H9 (cell line): Measurements from ENCODE around the gene TCF7L2. TPM values are rescaled to one million over a fixed set of nuclear protein-coding genes. Genes with fewer than 3 reads are reported as not detected.

ENCODE experiments used
- DNase-seq: peaks from one replicate; pipeline ENCODE4 v3.0.0-alpha.2; 2017
- H2AFZ ChIP-seq: one replicate; pipeline ENCODE4 v1.6.1; 2013; ENCODE audit warnings: mild to moderate bottlenecking, low read length, control low read depth, moderate library complexity
- H2AK5ac ChIP-seq: 2 replicates; pipeline ENCODE4 v1.6.1; 2013; ENCODE audit warnings: low read length, control low read depth, mixed read lengths; ENCODE audit not compliant: insufficient read length
- H2BK120ac ChIP-seq: one replicate; pipeline ENCODE4 v1.6.1; 2013; ENCODE audit warnings: low read depth, mild to moderate bottlenecking, low read length, control low read depth, inconsistent platforms; ENCODE audit not compliant: poor library complexity, severe bottlenecking
- H2BK12ac ChIP-seq: 2 replicates; pipeline ENCODE4 v1.6.1; 2013; ENCODE audit warnings: low read length, control low read depth, mixed read lengths, low read depth; ENCODE audit not compliant: insufficient read length
- H2BK15ac ChIP-seq: 2 replicates; pipeline ENCODE4 v1.6.1; 2013; ENCODE audit warnings: low read depth, low read length, control low read depth
- H2BK20ac ChIP-seq: one replicate; pipeline ENCODE4 v1.6.1; 2013; ENCODE audit warnings: low read depth, mild to moderate bottlenecking, low read length, control low read depth, inconsistent platforms; ENCODE audit not compliant: poor library complexity, severe bottlenecking
- H2BK5ac ChIP-seq: 2 replicates; pipeline ENCODE4 v1.6.1; 2013; ENCODE audit warnings: low read length, control low read depth, mixed read lengths; ENCODE audit not compliant: insufficient read length
- H3K14ac ChIP-seq: 2 replicates; pipeline ENCODE4 v1.6.1; 2013; ENCODE audit warnings: low read length, control low read depth; ENCODE audit not compliant: insufficient read depth
- H3K18ac ChIP-seq: 2 replicates; pipeline ENCODE4 v1.6.1; 2013; ENCODE audit warnings: low read depth, mild to moderate bottlenecking, mixed read lengths, low read length, control low read depth; ENCODE audit not compliant: insufficient read length
- H3K23ac ChIP-seq: 2 replicates; pipeline ENCODE4 v1.6.1; 2013; ENCODE audit warnings: low read length, control low read depth, mixed read lengths, low read depth; ENCODE audit not compliant: insufficient read length
- H3K23me2 ChIP-seq: 2 replicates; pipeline ENCODE4 v1.6.1; 2013; ENCODE audit warnings: low read depth, mild to moderate bottlenecking, mixed read lengths, low read length, control low read depth; ENCODE audit not compliant: insufficient read length, poor library complexity, severe bottlenecking
- H3K27ac ChIP-seq: 2 replicates; pipeline ENCODE4 v1.5.1; 2013; ENCODE audit warnings: low read length, control low read depth, mixed read lengths, low read depth; ENCODE audit not compliant: insufficient read length
- H3K27me3 ChIP-seq: 2 replicates; pipeline ENCODE4 v1.6.1; 2013; ENCODE audit warnings: low read length, control low read depth, inconsistent platforms; ENCODE audit not compliant: insufficient read depth
- H3K4ac ChIP-seq: 2 replicates; pipeline ENCODE4 v1.6.1; 2013; ENCODE audit warnings: low read depth, mild to moderate bottlenecking, control low read depth, inconsistent platforms, low read length, moderate library complexity
- H3K4me1 ChIP-seq: 2 replicates; pipeline ENCODE4 v1.6.1; 2013; ENCODE audit warnings: low read length, control low read depth, inconsistent platforms; ENCODE audit not compliant: insufficient read depth
- H3K4me2 ChIP-seq: 2 replicates; pipeline ENCODE4 v1.6.1; 2013; ENCODE audit warnings: low read length, control low read depth, mixed read lengths; ENCODE audit not compliant: insufficient read length, insufficient read depth
- H3K56ac ChIP-seq: 2 replicates; pipeline ENCODE4 v1.6.1; 2013; ENCODE audit warnings: low read depth, mild to moderate bottlenecking, mixed read lengths, low read length, control low read depth; ENCODE audit not compliant: insufficient read length
- H3K79me1 ChIP-seq: 2 replicates; pipeline ENCODE4 v1.6.1; 2013; ENCODE audit warnings: low read depth, mild to moderate bottlenecking, moderate library complexity, low read length, control low read depth, inconsistent platforms; ENCODE audit not compliant: insufficient read depth, poor library complexity, severe bottlenecking
- H3K79me2 ChIP-seq: 2 replicates; pipeline ENCODE4 v1.6.1; 2013; ENCODE audit warnings: low read length, control low read depth, inconsistent platforms; ENCODE audit not compliant: insufficient read depth
- H3K9ac ChIP-seq: 2 replicates; pipeline ENCODE4 v1.6.1; 2013; ENCODE audit warnings: low read length, control low read depth, mixed read lengths; ENCODE audit not compliant: insufficient read length; ENCODE audit errors: extremely low read depth
- H3K9me3 ChIP-seq: one replicate; pipeline ENCODE4 v1.6.1; 2013; ENCODE audit warnings: low read depth, low read length, inconsistent platforms; ENCODE audit not compliant: control insufficient read depth
- H3T11ph ChIP-seq: one replicate; pipeline ENCODE4 v1.6.1; 2013; ENCODE audit warnings: mild to moderate bottlenecking, low read length, control low read depth, inconsistent platforms
- H4K20me1 ChIP-seq: one replicate; pipeline ENCODE4 v1.6.1; 2013; ENCODE audit not compliant: control insufficient read depth, insufficient read length, insufficient read depth
- H4K5ac ChIP-seq: 2 replicates; pipeline ENCODE4 v1.6.1; 2013; ENCODE audit warnings: low read depth, mild to moderate bottlenecking, mixed read lengths, low read length, control low read depth; ENCODE audit not compliant: insufficient read length
- H4K8ac ChIP-seq: replicated peaks from 2 replicates; pipeline ENCODE4 v1.6.1; 2013; ENCODE audit warnings: low read length, control low read depth, mixed read lengths, low read depth; ENCODE audit not compliant: insufficient read length
- H4K91ac ChIP-seq: 2 replicates; pipeline ENCODE4 v1.6.1; 2013; ENCODE audit warnings: low read depth, mild to moderate bottlenecking, moderate library complexity, mixed read lengths, low read length, control low read depth; ENCODE audit not compliant: insufficient read length
- H3K27ac Mint-ChIP-seq, 3 experiments: 2 replicates in 2 of 3; 3 replicates in 1 of 3; pipeline ENCODE4 v1.8.0; 2020 to 2021; ENCODE audit warnings: mixed read lengths in 3 of 3, mild to moderate bottlenecking in 1 of 3, moderate library complexity in 1 of 3
- H3K27me3 Mint-ChIP-seq: 2 replicates; pipeline ENCODE4 v1.8.0; 2021; ENCODE audit warnings: low read depth, mild to moderate bottlenecking, moderate library complexity, mixed read lengths
- H3K36me3 Mint-ChIP-seq, 3 experiments: 2 replicates in 2 of 3; 3 replicates in 1 of 3; pipeline ENCODE4 v1.8.0; 2020 to 2021; ENCODE audit warnings: low read depth in 3 of 3, mixed read lengths in 3 of 3; ENCODE audit not compliant: insufficient read depth in 1 of 3
- H3K4me1 Mint-ChIP-seq, 2 experiments: 2 replicates each; pipeline ENCODE4 v1.8.0; 2020; ENCODE audit warnings: mixed read lengths in 2 of 2
- H3K4me3 Mint-ChIP-seq, 2 experiments: 2 replicates in 1 of 2; 3 replicates in 1 of 2; pipeline ENCODE4 v1.8.0; 2020 to 2021; ENCODE audit warnings: mild to moderate bottlenecking in 2 of 2, mixed read lengths in 2 of 2, moderate library complexity in 1 of 2
- H3K9me3 Mint-ChIP-seq, 2 experiments: 2 replicates in 1 of 2; 3 replicates in 1 of 2; pipeline ENCODE4 v1.8.0; 2020; ENCODE audit warnings: mild to moderate bottlenecking in 2 of 2, mixed read lengths in 2 of 2, moderate library complexity in 1 of 2
- WGBS: extraction: QIAGEN DNeasy Blood & Tissue Kit; methylation state at CpG from one replicate; pipeline ENCODE4 v1.1.7; 2013; ENCODE audit warnings: missing lambda C conversion rate, low lambda C conversion rate, mixed read lengths; ENCODE audit not compliant: insufficient read length; ENCODE audit errors: extremely low coverage; 5-methylcytosine and 5-hydroxymethylcytosine counted together
- total RNA-seq: library from RNA; stranded (reverse); gene quantifications from 2 replicates; pipeline ENCODE4 v1.2.1, GENCODE V29; 2021
- TF ChIP-seq, protein P1 (sequence below): fragments of 200-600 bp; sonication (generic); conservative IDR thresholded peaks from 3 replicates; pipeline ENCODE4 v1.8.0; 2021; ENCODE audit warnings: antibody characterized with exemption, mild to moderate bottlenecking

TCF7L2 gene
- total RNA-seq, 1 experiment from 2014 or later: 71.1 TPM

- H3K9me3 Mint-ChIP-seq: peaks cover 0 to 4% of the 10 kb centered on the region in 2 experiments; a peak in 3 of 5 replicates
- Histone ChIP-seq H2BK20ac (no peak overlapping the region), H2BK5ac (no peak overlapping the region), H3K27me3 (no peaks in the 10 kb centered on the region), H3K79me1 (no peaks in the 10 kb centered on the region), H3K23me2 (no peaks in the 10 kb centered on the region), H2AK5ac (no peak overlapping the region), H3K27ac (no peak overlapping the region), H3K4me2 (no peak overlapping the region), H4K5ac (no peak overlapping the region), H3K18ac (no peak overlapping the region), H2BK120ac (no peak overlapping the region), H3T11ph (no peak overlapping the region), H2AFZ (no peak overlapping the region), H3K4ac (no peak overlapping the region), H4K8ac (no peak overlapping the region), H3K56ac (no peak overlapping the region), H2BK15ac (no peak overlapping the region), H4K91ac (no peak overlapping the region), H3K79me2 (no peaks in the 10 kb centered on the region), H3K4me1 (no peaks in the 10 kb centered on the region), H3K9ac (no peak overlapping the region), H3K23ac (no peak overlapping the region), H2BK12ac (no peak overlapping the region), H3K9me3 (no peaks in the 10 kb centered on the region), H3K14ac (no peak overlapping the region), H4K20me1 (no peaks in the 10 kb centered on the region)
- H3K27me3 Mint-ChIP-seq: no peaks in the 10 kb centered on the region
- H3K36me3 Mint-ChIP-seq: peaks cover 0 to 6% (median 0%) of the 10 kb centered on the region in 3 experiments; a peak in 1 of 7 replicates
- no CpG with 5 or more reads among the region's 4 CpGs for WGBS
- peaks cover 2 to 5% of the 10 kb centered on the region in 2 experiments; a peak in 2 of 4 replicates for H3K4me1 Mint-ChIP-seq
- no peak overlapping the region for H3K4me3 Mint-ChIP-seq
- TF ChIP-seq, protein P1, sequence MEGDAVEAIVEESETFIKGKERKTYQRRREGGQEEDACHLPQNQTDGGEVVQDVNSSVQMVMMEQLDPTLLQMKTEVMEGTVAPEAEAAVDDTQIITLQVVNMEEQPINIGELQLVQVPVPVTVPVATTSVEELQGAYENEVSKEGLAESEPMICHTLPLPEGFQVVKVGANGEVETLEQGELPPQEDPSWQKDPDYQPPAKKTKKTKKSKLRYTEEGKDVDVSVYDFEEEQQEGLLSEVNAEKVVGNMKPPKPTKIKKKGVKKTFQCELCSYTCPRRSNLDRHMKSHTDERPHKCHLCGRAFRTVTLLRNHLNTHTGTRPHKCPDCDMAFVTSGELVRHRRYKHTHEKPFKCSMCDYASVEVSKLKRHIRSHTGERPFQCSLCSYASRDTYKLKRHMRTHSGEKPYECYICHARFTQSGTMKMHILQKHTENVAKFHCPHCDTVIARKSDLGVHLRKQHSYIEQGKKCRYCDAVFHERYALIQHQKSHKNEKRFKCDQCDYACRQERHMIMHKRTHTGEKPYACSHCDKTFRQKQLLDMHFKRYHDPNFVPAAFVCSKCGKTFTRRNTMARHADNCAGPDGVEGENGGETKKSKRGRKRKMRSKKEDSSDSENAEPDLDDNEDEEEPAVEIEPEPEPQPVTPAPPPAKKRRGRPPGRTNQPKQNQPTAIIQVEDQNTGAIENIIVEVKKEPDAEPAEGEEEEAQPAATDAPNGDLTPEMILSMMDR: no peak
- H3K27ac Mint-ChIP-seq: no peak overlapping the region
- DNase-seq: no peak
Measured at GRCh38 chr10:113213035-113213434, 263.0 kb downstream of the TCF7L2 start.
